HepG2 (cell line): ENCODE measurements around the gene SLC5A10. TPM values are rescaled to one million over a fixed set of nuclear protein-coding genes. Genes with fewer than 3 reads are reported as not detected.

Source experiments
- ATAC-seq: fragments of 200-7000 bp; cut with Tn5 transposase; 3 replicates; pipeline ENCODE4 v1.9.1; 2020; ENCODE audit warnings: mild to moderate bottlenecking, moderate library complexity
- BruUV-seq: library from RNA; stranded (reverse); fragments of 400-500 nt; replicated peaks from 2 replicates; lab custom pipeline; 2021; lab: Mats Ljungman, UMichigan
- CTCF ChIA-PET: fragments of 300-600 bp; formaldehyde crosslinking; extraction: SDS; loops from one replicate; lab custom pipeline; 2021; ENCODE audit warnings: low total read pairs, inconsistent platforms, low intra/inter-chr PET ratio; lab: Yijun Ruan, JAX
- POLR2A ChIA-PET: fragments of 350-600 bp; sonication (Branson Sonifier 250); formaldehyde crosslinking; loops from one replicate; lab custom pipeline; 2020; ENCODE audit warnings: antibody characterized with exemption, inconsistent platforms; lab: Yijun Ruan, JAX
- DNase-seq: peaks from one replicate; pipeline ENCODE4 v3.0.0-alpha.2; 2015; ENCODE audit warnings: low spot score
- FAIRE-seq: peaks from 3 replicates; lab custom pipeline; 2011; peaks lifted over from hg19 to GRCh38; lab: Jason Lieb, UNC
- H2AFZ ChIP-seq: one replicate; pipeline ENCODE4 v1.6.1; 2011; ENCODE audit warnings: low read length, inconsistent platforms
- H3K27ac ChIP-seq: fragments of 300-600 bp; 3 replicates; pipeline ENCODE4 v1.8.0; 2011; ENCODE audit warnings: mixed run types, mild to moderate bottlenecking, mixed read lengths, low read length, inconsistent platforms; ENCODE audit not compliant: insufficient read depth; ENCODE audit errors: extremely low read length
- H3K27me3 ChIP-seq, 2 experiments: fragments of 200-600 bp in 1 of 2; 2 replicates in 1 of 2; 3 replicates in 1 of 2; pipeline versions ENCODE4 v1.6.0 to v1.8.0; 2011; ENCODE audit warnings: low read length in 2 of 2, mild to moderate bottlenecking in 2 of 2, moderate library complexity in 2 of 2, inconsistent platforms in 1 of 2; ENCODE audit not compliant: insufficient read depth in 2 of 2, control insufficient read depth in 1 of 2
- H3K36me3 ChIP-seq, 2 experiments: fragments of 200-600 bp in 1 of 2; replicated peaks in 1 of 2; 2 replicates in 1 of 2; 3 replicates in 1 of 2; pipeline versions ENCODE4 v1.5.1 to v1.8.0; 2011; ENCODE audit warnings: low read length in 2 of 2, inconsistent platforms in 1 of 2; ENCODE audit not compliant: insufficient read depth in 2 of 2, control insufficient read depth in 1 of 2
- H3K4me1 ChIP-seq: 2 replicates; pipeline ENCODE4 v1.5.1; 2012; ENCODE audit warnings: low read length, inconsistent platforms; ENCODE audit not compliant: insufficient read depth
- H3K4me2 ChIP-seq: 2 replicates; pipeline ENCODE4 v1.6.0; 2011; ENCODE audit warnings: low read depth, low read length, inconsistent platforms
- H3K4me3 ChIP-seq, 3 experiments: fragments of 200-600 bp in 1 of 3; sonication (generic), shearing (Covaris generic) in 1 of 3; replicated peaks in 1 of 3; 2 replicates each; pipeline ENCODE4 v1.5.1; 2011 to 2016; ENCODE audit warnings: low read length in 3 of 3, inconsistent platforms in 2 of 3, low read depth in 2 of 3, mild to moderate bottlenecking in 2 of 3, control low read depth in 1 of 3, mixed read lengths in 1 of 3; ENCODE audit not compliant: insufficient read depth in 1 of 3
- H3K79me2 ChIP-seq: one replicate; pipeline ENCODE4 v1.6.1; 2011; ENCODE audit warnings: low read length, inconsistent platforms; ENCODE audit not compliant: insufficient read depth
- H3K9ac ChIP-seq: 2 replicates; pipeline ENCODE4 v1.6.0; 2011; ENCODE audit warnings: mild to moderate bottlenecking, low read depth, low read length, inconsistent platforms; ENCODE audit not compliant: insufficient read depth
- H3K9me3 ChIP-seq: 2 replicates; pipeline ENCODE4 v1.5.1; 2012; ENCODE audit warnings: mild to moderate bottlenecking, low read length
- H4K20me1 ChIP-seq: 2 replicates; pipeline ENCODE4 v1.6.0; 2011; ENCODE audit warnings: inconsistent platforms, mild to moderate bottlenecking, low read length, moderate library complexity; ENCODE audit not compliant: insufficient read depth
- DMAP1 ChIP-seq: IDR thresholded peaks from 2 replicates; pipeline ENCODE4 v1.6.1; 2016
- PHF21A ChIP-seq: sonication (generic); formaldehyde crosslinking; IDR thresholded peaks from 2 replicates; pipeline ENCODE4 v1.5.0; 2020; ENCODE audit warnings: mild to moderate bottlenecking, missing genetic modification reagents
- POLR2A ChIP-seq, 2 experiments: IDR thresholded peaks; 2 replicates each; pipeline ENCODE4 v1.6.1; 2011; ENCODE audit warnings: low read depth in 2 of 2, low read length in 2 of 2, mild to moderate bottlenecking in 1 of 2, moderate library complexity in 1 of 2; ENCODE audit not compliant: insufficient read depth in 1 of 2
- SRSF1 ChIP-seq: fragments of 200-400 bp; formaldehyde crosslinking; optimal IDR thresholded peaks from 2 replicates; pipeline ENCODE3; 2017; ENCODE audit warnings: mild to moderate bottlenecking, low read depth, low read length, moderate library complexity
- TCF7L2 ChIP-seq: IDR thresholded peaks from 2 replicates; pipeline ENCODE4 v1.6.1; 2011; ENCODE audit warnings: mild to moderate bottlenecking, low read depth, low read length, moderate library complexity
- ZNF20 ChIP-seq: sonication (generic); formaldehyde crosslinking; IDR thresholded peaks from 2 replicates; pipeline ENCODE4 v1.4.0; 2020; ENCODE audit warnings: mild to moderate bottlenecking, moderate library complexity, missing genetic modification reagents
- WGBS: methylation state at CpG from one replicate; pipeline ENCODE4 v1.1.6; 2017; ENCODE audit warnings: low lambda C conversion rate; 5-methylcytosine and 5-hydroxymethylcytosine counted together
- in situ Hi-C: cut with HindIII; loops from 2 replicates; pipeline ENCODE4 v1.10.0; 2017; ENCODE audit warnings: low pct_unique_long_range_greater_than_20kb; ENCODE audit not compliant: extremely low pct_ligation_motif_present
- intact Hi-C: fragments of 100-400 bp; cut with micrococcal nuclease; formaldehyde crosslinking; loops from one replicate; pipeline ENCODE4 v1.10.0; 2022; ENCODE audit not compliant: unreplicated experiment
- polyA plus RNA-seq, 8 experiments: library from polyadenylated mRNA; depleted of rRNA in 3 of 8; stranded (reverse) in 7 of 8; unstranded in 1 of 8; fragments of >200 nt; fragmentation: Illumina TruSeq in 4 of 8; extraction: Trizol in 4 of 8; gene quantifications; 2 replicates each; pipeline versions ENCODE4 v1.2.1 to v1.2.3, GENCODE V29; 2011 to 2016; ENCODE audit warnings: low read depth in 4 of 8, missing spikeins in 1 of 8, mixed read lengths in 1 of 8; ENCODE audit not compliant: insufficient read depth in 1 of 8
- total RNA-seq, 5 experiments: library from RNA; depleted of rRNA; stranded (reverse); fragments of >200 nt; fragmentation: Illumina TruSeq; extraction: Trizol; gene quantifications; 2 replicates each; pipeline ENCODE4 v1.2.3, GENCODE V29; 2016; ENCODE audit warnings: low read depth in 1 of 5
- TF ChIP-seq, protein P1 (sequence below): sonication (generic); formaldehyde crosslinking; IDR thresholded peaks from 2 replicates; pipeline ENCODE4 v1.8.0; 2022; ENCODE audit warnings: missing genetic modification reagents, mild to moderate bottlenecking, moderate library complexity, borderline replicate concordance

SLC5A10 gene
- total and polyA plus RNA-seq, 2 of the 13 experiments (the other 11 are each of a cell fraction or from before 2014, with no cell fraction given) = 0.05 TPM; not detected in 1

- H3K9ac ChIP-seq = peak overlapping the region; percentile 76; the same call in 1 of the 2 replicates
- BruUV-seq = TSS peak; percentile 51
- ChIA-PET CTCF (no interaction called here), POLR2A (interaction anchor here (0.9 to 3.4 kb wide), 3 partner anchors 14 to 21 kb away, joined by 3 to 22 read pairs (median 8); no protein-coding TSS in a partner anchor)
- H3K4me2 ChIP-seq = peak overlapping the region; percentile 100
- H3K27me3 ChIP-seq = no peaks in the 10 kb centered on the region; a peak in 1 of 5 replicates
- FAIRE-seq (no peak), DNase-seq (no peak), ATAC-seq (no peak)
- no peak overlapping the region for H3K27ac ChIP-seq
- 71% methylated on average over 7 of the region's 7 CpGs for WGBS
- no peak for TF ChIP-seq PHF21A (CRISPR knock-in tag)
- TF ChIP-seq TCF7L2 = no peak
- no peak for TF ChIP-seq DMAP1 (CRISPR knock-in tag)
- TF ChIP-seq, protein P1, sequence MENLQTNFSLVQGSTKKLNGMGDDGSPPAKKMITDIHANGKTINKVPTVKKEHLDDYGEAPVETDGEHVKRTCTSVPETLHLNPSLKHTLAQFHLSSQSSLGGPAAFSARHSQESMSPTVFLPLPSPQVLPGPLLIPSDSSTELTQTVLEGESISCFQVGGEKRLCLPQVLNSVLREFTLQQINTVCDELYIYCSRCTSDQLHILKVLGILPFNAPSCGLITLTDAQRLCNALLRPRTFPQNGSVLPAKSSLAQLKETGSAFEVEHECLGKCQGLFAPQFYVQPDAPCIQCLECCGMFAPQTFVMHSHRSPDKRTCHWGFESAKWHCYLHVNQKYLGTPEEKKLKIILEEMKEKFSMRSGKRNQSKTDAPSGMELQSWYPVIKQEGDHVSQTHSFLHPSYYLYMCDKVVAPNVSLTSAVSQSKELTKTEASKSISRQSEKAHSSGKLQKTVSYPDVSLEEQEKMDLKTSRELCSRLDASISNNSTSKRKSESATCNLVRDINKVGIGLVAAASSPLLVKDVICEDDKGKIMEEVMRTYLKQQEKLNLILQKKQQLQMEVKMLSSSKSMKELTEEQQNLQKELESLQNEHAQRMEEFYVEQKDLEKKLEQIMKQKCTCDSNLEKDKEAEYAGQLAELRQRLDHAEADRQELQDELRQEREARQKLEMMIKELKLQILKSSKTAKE (CRISPR knock-in tag) = no peak
- TF ChIP-seq ZNF20 (CRISPR knock-in tag) = no peak
- TF ChIP-seq POLR2A (IDR thresholded peaks at IDR 0.05; ENCODE audit: insufficient read depth in 1 of 2, low read depth in 2 of 2, low read length in 2 of 2) = 0 out of 4 replicates have a peak, but pooled peaks of 1 of the 2 experiments have one; percentile 17
- TF ChIP-seq SRSF1 = no peak
- intact Hi-C loops = loop anchor here (2.0 kb wide), 1 partner anchor 13 kb away; no protein-coding TSS in a partner anchor
- in situ Hi-C loops = loop anchor here (5.0 kb wide), 1 partner anchor 35 kb away; no protein-coding TSS in a partner anchor
- peaks cover 25% of the 10 kb centered on the region for H4K20me1 ChIP-seq
- peaks cover 2 to 31% of the 10 kb centered on the region in 2 experiments for H3K36me3 ChIP-seq
- no peak overlapping the region for H2AFZ ChIP-seq
- H3K4me1 ChIP-seq = peaks cover 60% of the 10 kb centered on the region
- peak overlapping the region; percentile 12 to 84 (median 69); a peak in 5 of 6 replicates for H3K4me3 ChIP-seq
- H3K79me2 ChIP-seq = peaks cover 48% of the 10 kb centered on the region
- no peaks in the 10 kb centered on the region for H3K9me3 ChIP-seq
Observed at GRCh38 chr17:19001907-19002590, 50.1 kb downstream of the SLC5A10 start.
